ENCODE results near the gene MAPK8. TPM values are rescaled to one million over a fixed set of nuclear protein-coding genes. Genes with fewer than 3 reads are reported as not detected.
A peak's percentile ranks its signal among the peaks of the same experiment; 100 is the strongest.

The MAPK8 gene
- total and polyA plus RNA-seq, 12 donors: 7.4 to 41.9 (median 30.0) TPM

DNA sequence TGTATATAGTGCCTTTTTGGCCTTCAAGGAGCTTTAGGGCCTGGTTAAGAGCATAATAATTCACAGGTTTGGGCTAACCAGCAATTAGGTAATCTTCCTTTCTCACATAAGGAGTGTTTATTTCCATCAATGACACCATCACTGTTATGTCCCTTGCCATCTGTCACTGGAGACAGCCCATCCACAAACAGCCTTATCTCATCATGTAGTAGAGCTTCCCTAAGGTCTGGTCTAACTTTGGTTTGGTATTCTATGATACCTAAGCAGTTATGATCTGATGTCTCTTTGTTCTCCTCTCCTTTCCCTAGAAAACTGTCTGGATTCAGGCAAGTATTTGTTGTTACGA is 26.4 kb downstream of the MAPK8 start:
- ATAC-seq (no peak), DNase-seq (no peak)
- Histone ChIP-seq H3K27ac (no peak overlapping the region), H3K4me1 (peaks cover 0 to 39% (median 5%) of the 10 kb centered on the region in 9 donors), H3K4me3 (no peak overlapping the region), H3K9me3 (peaks cover 0 to 12% (median 0%) of the 10 kb centered on the region in 11 donors), H3K36me3 (no peaks in the 10 kb centered on the region), H3K27me3 (no peaks in the 10 kb centered on the region)
- intact Hi-C loops (cut with DNase I): no loop called here
- TF ChIP-seq, protein P1, sequence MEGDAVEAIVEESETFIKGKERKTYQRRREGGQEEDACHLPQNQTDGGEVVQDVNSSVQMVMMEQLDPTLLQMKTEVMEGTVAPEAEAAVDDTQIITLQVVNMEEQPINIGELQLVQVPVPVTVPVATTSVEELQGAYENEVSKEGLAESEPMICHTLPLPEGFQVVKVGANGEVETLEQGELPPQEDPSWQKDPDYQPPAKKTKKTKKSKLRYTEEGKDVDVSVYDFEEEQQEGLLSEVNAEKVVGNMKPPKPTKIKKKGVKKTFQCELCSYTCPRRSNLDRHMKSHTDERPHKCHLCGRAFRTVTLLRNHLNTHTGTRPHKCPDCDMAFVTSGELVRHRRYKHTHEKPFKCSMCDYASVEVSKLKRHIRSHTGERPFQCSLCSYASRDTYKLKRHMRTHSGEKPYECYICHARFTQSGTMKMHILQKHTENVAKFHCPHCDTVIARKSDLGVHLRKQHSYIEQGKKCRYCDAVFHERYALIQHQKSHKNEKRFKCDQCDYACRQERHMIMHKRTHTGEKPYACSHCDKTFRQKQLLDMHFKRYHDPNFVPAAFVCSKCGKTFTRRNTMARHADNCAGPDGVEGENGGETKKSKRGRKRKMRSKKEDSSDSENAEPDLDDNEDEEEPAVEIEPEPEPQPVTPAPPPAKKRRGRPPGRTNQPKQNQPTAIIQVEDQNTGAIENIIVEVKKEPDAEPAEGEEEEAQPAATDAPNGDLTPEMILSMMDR (IDR thresholded peaks at IDR 0.05): no peak
- 94 to 100% methylated on average over 1 of the region's 1 CpG for WGBS, 2 donors

DNA sequence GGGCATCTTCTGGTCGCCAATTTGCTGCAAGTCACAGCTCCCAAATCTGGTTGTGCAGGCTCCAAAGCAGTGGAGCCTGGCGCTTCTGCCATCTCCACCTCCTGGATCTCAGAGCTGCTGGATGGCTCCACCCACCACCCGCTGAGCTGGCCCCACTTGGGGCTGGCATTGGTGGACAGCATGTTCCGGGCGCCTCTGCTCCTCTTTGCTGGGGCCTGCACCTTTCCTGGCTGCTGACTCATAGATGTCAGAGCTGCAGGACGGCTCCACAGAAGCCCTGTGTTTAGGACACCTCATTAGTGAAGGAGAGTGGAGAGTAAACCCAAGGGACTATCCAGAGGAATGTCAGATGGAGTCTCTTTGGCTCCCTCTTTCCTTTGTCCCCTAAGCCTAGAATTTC is 27.4 kb downstream of the MAPK8 start:
- 78 to 95% methylated on average over 6 of the region's 6 CpGs for WGBS, 2 donors
- TF ChIP-seq, protein P1 (IDR thresholded peaks at IDR 0.05): no peak
- ATAC-seq: peak in 7 of 8 donors; percentile 29 to 98 (median 85)
- Histone ChIP-seq H3K9me3 (peaks cover 0 to 19% (median 0%) of the 10 kb centered on the region in 11 donors), H3K36me3 (no peaks in the 10 kb centered on the region), H3K4me3 (no peak overlapping the region), H3K4me1 (peaks cover 0 to 39% (median 5%) of the 10 kb centered on the region in 9 donors), H3K27ac (no peak overlapping the region), H3K27me3 (no peaks in the 10 kb centered on the region)
- DNase-seq: peak in 1 of 2 donors; percentile 35
- intact Hi-C loops (cut with DNase I): no loop called here

DNA sequence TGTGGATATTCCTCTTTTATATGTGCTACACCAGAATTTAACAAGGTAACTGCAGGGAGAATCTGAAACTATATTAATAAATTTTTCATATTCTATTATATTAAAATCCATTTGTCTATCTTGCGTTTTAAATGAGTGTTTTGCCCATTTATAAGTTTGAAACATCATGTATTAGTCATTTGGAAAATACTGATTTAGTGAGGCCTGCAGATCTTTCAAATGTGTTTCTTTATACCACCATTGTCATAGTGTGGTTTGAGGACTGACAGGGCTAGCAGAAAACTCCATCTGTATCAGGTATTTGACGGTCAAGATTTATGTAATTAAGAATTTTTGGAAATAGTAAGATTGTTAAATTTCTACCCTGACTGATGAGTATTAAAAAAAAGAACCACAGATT is 29.3 kb downstream of the MAPK8 start:
- Histone ChIP-seq H3K36me3 (no peaks in the 10 kb centered on the region), H3K4me3 (no peak overlapping the region), H3K4me1 (peaks cover 0 to 42% (median 15%) of the 10 kb centered on the region in 9 donors), H3K27ac (no peak overlapping the region), H3K9me3 (peaks cover 0 to 19% (median 0%) of the 10 kb centered on the region in 11 donors), H3K27me3 (no peaks in the 10 kb centered on the region)
- DNase-seq (no peak), ATAC-seq (no peak)
- intact Hi-C loops (cut with DNase I): no loop called here
- WGBS, 2 donors: 96 to 98% methylated on average over 2 of the region's 2 CpGs
- TF ChIP-seq, protein P1 (IDR thresholded peaks at IDR 0.05): no peak

DNA sequence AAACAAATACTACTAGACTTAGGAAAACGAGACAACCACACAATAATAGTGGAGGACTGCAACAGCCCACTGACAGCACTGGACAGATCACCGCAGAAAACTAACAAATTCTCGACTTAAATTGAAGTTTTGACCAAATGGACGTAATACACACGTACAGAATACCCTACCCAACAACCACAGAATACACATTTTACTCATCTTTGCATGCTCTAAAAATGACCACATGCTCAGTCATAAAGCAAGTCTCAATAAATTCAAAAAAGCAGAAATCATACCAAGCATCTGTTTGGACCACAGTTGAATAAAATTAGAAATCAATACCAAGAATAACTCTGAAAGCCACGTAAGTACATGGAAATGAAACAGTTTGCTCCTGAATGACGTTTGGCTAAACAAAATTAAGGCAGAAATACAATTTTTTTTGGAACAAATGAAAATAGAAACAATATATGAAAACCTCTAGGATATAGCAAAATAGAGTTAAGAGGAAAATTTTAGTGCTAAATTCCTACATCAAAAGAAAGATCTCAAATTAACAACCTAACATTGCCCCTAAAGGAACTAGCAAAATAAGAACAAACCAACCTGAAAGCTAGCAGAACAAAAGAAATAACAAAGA is 30.6 kb downstream of the MAPK8 start:
- DNase-seq (no peak), ATAC-seq (no peak)
- TF ChIP-seq, protein P1 (IDR thresholded peaks at IDR 0.05): no peak
- H3K27me3 ChIP-seq: no peaks in the 10 kb centered on the region
- no peaks in the 10 kb centered on the region for H3K36me3 ChIP-seq
- peaks cover 0 to 13% (median 0%) of the 10 kb centered on the region in 11 donors for H3K9me3 ChIP-seq
- intact Hi-C loops (cut with DNase I): no loop called here
- no peak overlapping the region for H3K4me3 ChIP-seq
- H3K27ac ChIP-seq: no peak overlapping the region
- peaks cover 0 to 48% (median 12%) of the 10 kb centered on the region in 9 donors for H3K4me1 ChIP-seq
- 94 to 95% methylated on average over 7 of the region's 7 CpGs for WGBS, 2 donors
